Lung (tissue), 12 donors: ENCODE measurements around the gene CAMK2N1. TPM values are rescaled to one million over a fixed set of nuclear protein-coding genes. Genes with fewer than 3 reads are reported as not detected.
A peak's percentile ranks its signal among the peaks of the same experiment; 100 is the strongest.

Experiments
- ATAC-seq: fragments of 200-7000 bp; cut with Tn5 transposase; one replicate; pipeline ENCODE4 v1.9.1; 2020; ENCODE audit warnings: moderate number of reproducible peaks; ENCODE audit not compliant: insufficient read depth, low FRiP score
- DNase-seq, 3 donors: peaks; one replicate each; pipeline ENCODE4 v3.0.0-alpha.2; 2013 to 2017
- H3K27ac ChIP-seq, 2 donors: one replicate each; pipeline ENCODE4 v1.5.1; 2013; ENCODE audit warnings: mild to moderate bottlenecking in 2 of 2, moderate library complexity in 2 of 2, control low read depth in 1 of 2, inconsistent platforms in 1 of 2, low read depth in 1 of 2, low read length in 1 of 2
- H3K27me3 ChIP-seq, 3 donors: one replicate each; pipeline ENCODE4 v1.5.1; 2013; ENCODE audit warnings: low read length in 2 of 3; ENCODE audit not compliant: control insufficient read depth in 3 of 3, insufficient read depth in 3 of 3
- H3K36me3 ChIP-seq, 4 donors: one replicate each; pipeline ENCODE4 v1.5.1; 2013; ENCODE audit warnings: low read length in 4 of 4, mild to moderate bottlenecking in 1 of 4, moderate library complexity in 1 of 4; ENCODE audit not compliant: control insufficient read depth in 4 of 4, insufficient read depth in 4 of 4
- H3K4me1 ChIP-seq, 5 donors: one replicate each; pipeline ENCODE4 v1.5.1; 2013; ENCODE audit warnings: low read length in 5 of 5, mild to moderate bottlenecking in 2 of 5, moderate library complexity in 1 of 5; ENCODE audit not compliant: control insufficient read depth in 5 of 5, insufficient read depth in 5 of 5
- H3K4me3 ChIP-seq: one replicate; pipeline ENCODE4 v1.5.1; 2013; ENCODE audit warnings: mild to moderate bottlenecking, control low read depth, moderate library complexity
- H3K9ac ChIP-seq, 2 donors: one replicate each; pipeline ENCODE4 v1.5.1; 2013; ENCODE audit warnings: low read length in 2 of 2, control low read depth in 1 of 2; ENCODE audit not compliant: insufficient read depth in 1 of 2
- H3K9me3 ChIP-seq, 4 donors: one replicate each; pipeline ENCODE4 v1.5.1; 2013; ENCODE audit warnings: low read length in 3 of 4, mild to moderate bottlenecking in 1 of 4, moderate library complexity in 1 of 4; ENCODE audit not compliant: control insufficient read depth in 4 of 4, insufficient read depth in 3 of 4
- CTCF ChIP-seq: IDR thresholded peaks from 2 replicates; pipeline ENCODE4 v1.5.1; 2012; ENCODE audit warnings: mild to moderate bottlenecking; ENCODE audit errors: control extremely low read depth, extremely low read depth
- WGBS, 2 donors: extraction: QIAGEN DNeasy Blood & Tissue Kit; methylation state at CpG; one replicate each; pipeline ENCODE4 v1.1.7; 2013; 5-methylcytosine and 5-hydroxymethylcytosine counted together
- polyA plus RNA-seq, 2 donors: library from polyadenylated mRNA; stranded (reverse); fragments of 200-250 nt; gene quantifications; one replicate each; pipeline ENCODE4 v1.2.1, GENCODE V29; 2013
- total RNA-seq, 2 donors: library from RNA; depleted of rRNA in 1 of 2; stranded (reverse); fragments of >200 nt in 1 of 2; gene quantifications; one replicate each; pipeline ENCODE4 v1.2.1, GENCODE V29; 2014 to 2021
- donor health status: control.
- donor health status: control.
- donor health status: Bipolar disorder and iron deficiency.
- donor health status: healthy.
- donor health status: DM: yes; HTN: yes; CAD: no.

CAMK2N1 gene
- total and polyA plus RNA-seq, 4 donors = 6.5 to 44.3 (median 28.3) TPM

DNA sequence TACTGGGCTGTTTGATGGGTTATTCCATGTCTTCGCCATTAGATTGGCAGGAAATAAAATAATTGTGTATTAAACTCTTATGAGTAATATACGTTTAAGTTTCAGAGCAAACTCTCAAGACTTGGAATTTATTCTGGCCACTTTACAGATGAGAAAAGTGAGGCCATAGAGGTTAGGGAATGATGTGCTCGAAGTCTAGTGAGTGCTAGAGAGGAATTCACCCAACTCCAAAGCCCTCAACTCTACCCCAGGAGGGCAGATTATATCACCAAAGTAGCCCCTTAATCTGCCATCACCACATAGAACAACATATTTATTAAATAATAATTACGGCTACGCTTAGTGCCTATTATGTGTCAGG is 22.4 kb upstream of the CAMK2N1 start:
- peaks cover 0 to 8% (median 0%) of the 10 kb centered on the region in 4 donors for H3K36me3 ChIP-seq

GRCh38 chr1:20507564-20508410 is 21.8 kb upstream of the CAMK2N1 start, which contains the start of gene MUL1:
Gene MUL1, minus strand, starts transcription at chr1:20508151. Its CDS starts 127 bp downstream, at chr1:20508024.
- peaks cover 0 to 10% (median 0%) of the 10 kb centered on the region in 3 donors for H3K27me3 ChIP-seq
- peaks cover 0 to 24% (median 3%) of the 10 kb centered on the region in 5 donors for H3K4me1 ChIP-seq
- TF ChIP-seq CTCF = no peak
- H3K9me3 ChIP-seq = no peaks in the 10 kb centered on the region
- WGBS, 2 donors = 1 to 2% methylated on average over 46 to 58 of the region's 58 CpGs
- H3K27ac ChIP-seq = peak within 1 kb of the TSS; percentile 91
- peaks cover 0 to 10% (median 1%) of the 10 kb centered on the region in 4 donors for H3K36me3 ChIP-seq
- ATAC-seq (peak; percentile 90), DNase-seq (peak; percentile 97)
- peak within 1 kb of the TSS; percentile 88 for H3K4me3 ChIP-seq
- H3K9ac ChIP-seq = peak within 1 kb of the TSS; percentile 60 to 91

More for the DNA sequence above, 22.4 kb upstream of the CAMK2N1 start:
- DNase-seq (no peak), ATAC-seq (no peak)
- 66 to 68% methylated on average over 5 of the region's 5 CpGs for WGBS, 2 donors
- H3K9me3 ChIP-seq = no peaks in the 10 kb centered on the region
- H3K27me3 ChIP-seq = peaks cover 0 to 15% (median 1%) of the 10 kb centered on the region in 3 donors
- peak overlapping the region in 1 of 2 donors; percentile 91 for H3K9ac ChIP-seq
- H3K27ac ChIP-seq = peak overlapping the region; percentile 48 to 91
- peak overlapping the region; percentile 88 for H3K4me3 ChIP-seq
- peaks cover 0 to 24% (median 3%) of the 10 kb centered on the region in 5 donors for H3K4me1 ChIP-seq
- no peak for TF ChIP-seq CTCF

DNA sequence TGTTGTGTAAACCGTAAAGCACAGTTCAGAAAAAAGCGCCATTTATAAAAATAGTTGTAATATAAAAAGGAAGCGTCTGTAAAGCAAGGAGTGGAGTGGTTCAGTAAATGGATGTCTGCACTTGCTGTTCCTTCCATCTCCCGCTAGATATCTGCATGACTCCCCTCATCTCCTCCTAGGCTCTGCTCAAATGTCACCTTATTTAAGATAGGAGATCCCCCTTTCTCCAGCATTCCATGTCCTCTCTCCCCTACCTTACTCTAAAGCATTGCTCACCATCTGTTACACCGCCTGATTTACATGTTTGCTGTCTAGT is 21.2 kb upstream of the CAMK2N1 start:
- Histone ChIP-seq H3K4me1 (peaks cover 0 to 24% (median 3%) of the 10 kb centered on the region in 5 donors), H3K36me3 (peaks cover 0 to 10% (median 2%) of the 10 kb centered on the region in 4 donors), H3K9ac (peak overlapping the region; percentile 60 to 91), H3K27me3 (peaks cover 0 to 10% (median 0%) of the 10 kb centered on the region in 3 donors), H3K9me3 (no peaks in the 10 kb centered on the region), H3K27ac (peak overlapping the region in 1 of 2 donors; percentile 91), H3K4me3 (peak overlapping the region; percentile 88)
- DNase-seq (no peak), ATAC-seq (no peak)
- no peak for TF ChIP-seq CTCF
- 44 to 51% methylated on average over 5 of the region's 5 CpGs for whole genome bisulfite sequencing, 2 donors
